ENCODE data around the gene JAKMIP1.

Gene JAKMIP1

DNA sequence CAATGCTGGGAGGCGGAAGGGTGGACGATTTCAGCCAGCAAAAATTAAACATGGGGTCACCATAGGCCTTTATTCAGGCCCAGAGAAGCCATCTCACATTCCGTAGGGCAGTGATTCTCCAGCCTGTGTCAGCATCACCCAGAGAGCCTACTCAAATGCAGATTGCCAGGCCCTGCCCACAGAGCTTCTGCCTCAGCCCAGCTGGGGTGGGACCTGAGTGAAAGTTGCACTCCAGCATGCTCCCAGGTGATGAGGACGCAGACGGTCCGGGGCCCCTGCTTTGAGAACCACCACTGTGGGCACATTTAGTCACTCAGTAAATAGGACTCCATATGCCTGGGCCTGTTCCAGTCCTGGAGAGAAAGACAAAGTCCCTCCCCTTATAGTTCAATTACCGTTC is 169.7 kb downstream of the JAKMIP1 start:
- DNase-seq = no peak

DNA sequence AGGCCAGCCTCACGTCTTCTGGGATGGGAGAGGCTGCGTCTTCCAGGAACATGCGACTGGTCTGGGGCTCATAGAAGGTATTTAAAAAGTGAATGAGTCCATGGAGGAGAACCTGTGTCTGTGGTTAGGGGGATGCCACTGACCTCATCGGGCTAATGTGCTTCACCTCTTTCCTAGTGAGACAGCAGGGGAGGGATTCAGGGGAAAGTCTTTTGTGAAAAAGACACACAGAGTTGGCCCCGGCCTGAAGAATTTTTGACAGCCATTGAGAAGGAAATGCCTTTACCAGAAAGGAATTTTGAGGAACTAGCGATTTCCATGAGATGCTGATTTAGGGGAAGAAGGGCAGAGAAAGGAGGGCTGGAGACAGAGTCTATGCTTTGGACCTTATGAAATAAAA is 171.1 kb downstream of the JAKMIP1 start:
- no peak for DNase-seq

DNA sequence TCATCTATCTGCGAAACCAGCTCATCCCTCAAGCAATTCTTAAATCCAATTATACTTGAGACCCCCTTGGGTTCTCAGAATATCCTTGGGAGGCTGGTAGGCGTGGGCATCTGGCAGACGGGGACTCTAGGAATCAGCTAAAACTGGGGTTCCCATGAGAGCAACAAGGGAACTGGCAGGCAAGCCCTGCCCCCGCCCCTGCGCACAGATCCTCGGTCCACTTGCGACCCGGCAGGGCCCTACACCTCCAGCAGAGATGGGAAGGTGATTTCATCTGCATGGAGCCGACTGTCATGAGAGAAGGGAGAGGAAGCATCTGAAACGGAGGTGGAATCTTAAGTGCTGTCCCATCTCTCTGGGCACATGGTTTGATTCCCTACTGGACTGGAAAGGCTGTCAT is 172.2 kb downstream of the JAKMIP1 start:
- no peak for DNase-seq

DNA sequence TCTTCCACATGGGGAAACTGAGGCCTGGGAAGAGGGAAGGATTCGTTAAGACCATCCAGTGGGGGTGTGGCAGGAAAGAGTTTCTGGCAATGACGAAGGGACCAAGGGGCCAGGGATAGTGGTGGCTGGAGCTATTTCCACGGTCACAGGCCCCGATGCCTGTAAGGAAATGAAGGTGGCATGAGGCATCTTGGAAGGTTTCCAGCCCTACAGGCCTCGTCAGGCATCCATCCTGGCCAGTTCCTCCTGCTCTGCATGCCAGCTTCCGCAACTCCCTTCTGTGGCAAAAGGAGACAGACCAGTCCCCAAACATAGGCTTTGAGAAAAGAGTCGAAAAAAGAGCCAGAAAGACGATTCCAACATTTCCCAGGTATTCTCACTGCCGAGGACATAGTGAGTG is 173.0 kb downstream of the JAKMIP1 start:
- DNase-seq = no peak

DNA sequence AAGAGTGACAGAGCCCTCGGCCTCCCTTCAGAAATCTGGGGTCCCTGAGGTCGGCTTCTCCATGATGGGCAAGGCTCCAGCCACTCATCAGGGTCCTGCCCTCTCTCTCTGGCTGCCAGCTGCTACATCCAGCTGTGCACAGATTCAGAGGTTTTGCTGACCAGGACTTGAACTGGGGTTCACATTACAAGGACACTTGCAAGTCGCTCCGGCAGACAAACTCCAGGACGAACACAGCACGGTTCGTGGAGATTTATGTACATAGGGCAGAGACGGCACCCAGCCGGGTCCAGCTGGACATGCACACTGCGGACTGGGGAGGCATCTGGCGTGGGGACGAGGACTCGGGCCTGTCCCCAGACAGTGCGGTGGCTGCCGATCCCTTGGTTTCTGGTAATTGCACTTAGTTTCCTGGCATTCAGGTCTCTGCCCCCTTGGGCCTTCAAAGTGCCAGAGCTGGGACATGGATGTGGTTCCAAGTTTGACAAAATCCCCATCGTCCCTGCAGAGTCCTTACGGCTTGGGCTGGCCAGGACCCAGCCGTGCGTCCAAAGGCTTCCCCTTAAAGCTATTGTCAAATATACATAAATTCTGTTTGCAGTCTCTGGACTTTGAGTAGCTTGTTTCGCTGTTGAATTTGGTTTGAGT is 175.9 kb downstream of the JAKMIP1 start:
- DNase-seq = no peak

DNA sequence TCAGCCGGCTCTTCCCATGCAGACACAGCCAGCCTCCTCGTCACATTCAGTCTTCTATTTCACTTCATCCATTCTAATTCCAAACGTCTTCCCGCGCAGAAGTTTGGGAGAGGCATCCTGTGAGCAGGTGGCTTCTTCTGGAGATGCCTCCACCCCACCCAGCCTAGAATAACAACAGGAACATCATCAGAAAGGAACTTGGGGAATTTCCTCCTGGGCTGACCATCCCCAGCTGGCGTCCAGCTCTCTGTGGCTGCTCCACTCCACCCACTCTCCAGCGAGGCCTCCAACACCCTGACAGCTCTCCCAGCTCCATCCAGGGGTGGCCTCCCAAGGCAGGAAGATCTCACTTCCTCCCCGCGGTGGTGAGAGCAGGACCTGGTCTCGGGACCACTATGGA is 176.6 kb downstream of the JAKMIP1 start:
- DNase-seq = no peak

DNA sequence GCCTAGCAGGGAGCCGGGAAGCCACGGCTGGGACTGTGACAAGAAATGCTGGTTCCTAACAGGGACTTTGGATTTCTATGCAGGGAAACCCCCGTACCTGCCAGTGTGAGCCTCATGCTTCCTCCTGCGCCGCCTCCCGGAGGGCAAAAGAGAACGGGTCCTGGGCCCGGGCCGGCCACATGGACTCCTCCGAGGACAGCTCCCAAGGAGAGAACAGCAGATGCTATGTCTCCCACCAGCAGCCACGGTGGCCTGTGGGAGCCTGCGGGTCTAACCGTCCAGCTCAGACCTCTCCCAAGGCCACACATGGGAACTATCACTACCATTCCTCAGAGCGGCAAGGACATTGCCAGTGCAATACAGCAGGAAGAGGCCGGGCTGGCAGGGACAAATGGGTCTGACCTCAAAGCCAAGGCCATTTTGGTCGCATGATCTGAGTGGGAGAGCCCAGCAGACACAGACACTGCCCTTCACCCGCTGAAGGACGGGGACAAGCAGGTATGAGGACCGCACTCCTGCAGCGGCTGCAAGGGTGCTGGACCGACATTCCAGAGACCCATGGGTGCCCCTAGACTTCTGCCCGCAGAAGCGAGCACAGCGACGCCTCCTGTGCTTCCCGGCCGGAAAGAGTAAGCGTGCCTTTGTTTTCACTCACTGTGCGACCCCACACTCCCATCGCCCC is 177.6 kb downstream of the JAKMIP1 start:
- no peak for DNase-seq

DNA sequence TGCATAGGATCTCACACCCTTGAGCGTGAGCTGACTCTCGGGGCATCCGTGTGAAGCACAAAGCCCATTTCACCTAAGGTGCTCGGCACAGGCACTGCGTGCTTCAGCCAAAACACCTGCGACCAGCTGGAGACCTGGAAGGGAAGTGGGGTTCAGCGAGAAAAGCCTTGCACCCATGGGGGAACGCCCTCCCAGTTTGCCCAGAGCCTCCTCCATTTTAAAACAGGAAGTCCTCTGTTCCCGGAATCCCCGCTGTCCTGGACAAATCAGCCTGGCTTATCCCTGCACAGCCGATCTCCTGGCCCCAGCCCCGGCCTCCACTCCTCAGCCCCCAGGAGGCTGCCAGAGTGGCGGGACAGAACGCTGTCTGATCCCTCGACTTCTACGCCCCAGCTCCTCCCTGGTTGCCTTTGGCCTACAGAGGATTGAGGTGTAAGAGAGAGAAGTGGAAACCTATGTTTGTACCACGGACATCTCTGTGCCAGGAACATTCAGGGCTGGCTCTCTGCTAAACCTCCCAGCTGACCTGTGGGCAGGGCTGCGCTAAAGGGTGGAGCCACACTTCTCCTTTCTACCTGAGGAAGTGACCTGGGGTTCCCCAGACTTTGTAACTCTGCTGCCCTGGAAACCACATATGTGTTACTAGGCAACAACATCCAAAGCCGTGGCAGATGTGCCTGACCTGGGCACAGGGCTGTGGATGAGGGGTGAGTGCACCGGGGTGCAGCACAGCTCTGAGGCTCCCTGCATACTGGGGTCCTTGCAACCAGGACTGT is 178.3 kb downstream of the JAKMIP1 start:
- no peak for DNase-seq

DNA sequence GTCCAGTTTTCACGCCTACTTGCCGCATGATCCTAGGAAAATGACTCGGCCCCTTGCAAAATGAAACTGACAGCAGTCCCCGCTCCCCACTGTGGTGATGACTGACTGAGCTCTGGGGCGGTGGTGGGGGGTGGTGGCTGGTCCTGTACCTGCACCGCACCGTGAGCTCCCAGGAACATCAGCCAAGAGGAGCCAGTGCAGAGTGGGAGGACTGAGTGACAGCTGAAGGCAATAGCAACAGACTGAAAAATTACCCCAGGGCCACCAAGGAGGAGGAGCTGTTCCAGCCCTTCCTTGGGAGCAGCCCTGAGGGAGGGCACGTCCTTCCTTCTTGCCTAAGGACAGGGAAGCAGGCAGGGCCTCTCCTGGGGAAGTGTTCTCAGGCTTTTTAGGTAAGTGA is 179.7 kb downstream of the JAKMIP1 start:
- DNase-seq = no peak

DNA sequence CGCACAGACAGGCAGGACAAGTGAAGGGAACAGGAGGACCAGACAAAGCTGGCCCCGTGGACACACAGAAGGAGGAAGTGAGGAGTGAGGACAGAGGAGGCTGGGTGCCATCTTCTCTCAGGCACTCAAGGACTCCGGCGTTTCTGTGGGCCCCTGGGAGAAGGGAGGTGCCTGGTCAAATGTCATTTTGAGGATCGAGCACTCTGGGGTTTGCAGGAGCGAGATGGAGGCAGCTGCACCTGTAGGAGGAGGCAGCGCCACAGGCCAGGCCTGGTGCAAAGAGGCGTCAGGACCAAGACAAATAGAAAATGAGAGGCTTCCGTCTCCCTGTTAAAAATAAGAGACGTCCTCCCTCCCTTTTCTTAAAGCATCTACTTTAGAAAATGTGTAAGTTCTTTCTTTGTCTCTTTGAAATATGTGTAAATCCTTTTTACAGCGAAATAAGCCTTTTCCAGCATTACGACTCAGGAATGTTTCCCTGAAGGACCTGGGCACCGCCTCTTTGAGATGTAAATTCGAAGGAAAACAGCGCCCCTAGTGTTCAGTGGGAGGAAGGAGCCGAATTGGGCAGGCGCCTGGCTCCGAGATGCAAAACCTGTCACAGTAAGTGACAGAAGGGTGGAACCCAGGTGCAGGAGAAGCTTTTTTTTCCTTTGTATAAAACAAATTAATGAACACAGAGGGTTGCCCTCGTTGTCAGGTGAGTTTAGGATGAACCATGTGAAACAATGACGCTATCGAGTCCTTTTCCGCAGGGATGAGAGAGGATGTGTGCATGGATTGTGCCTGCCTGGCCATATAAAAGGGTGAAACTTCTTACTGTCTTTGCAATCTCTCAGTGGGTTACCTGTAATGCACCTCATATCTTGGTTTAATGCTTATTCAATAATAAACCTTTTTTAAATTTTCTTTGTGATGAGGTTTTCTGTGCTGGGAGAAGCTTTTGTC is 180.8 kb downstream of the JAKMIP1 start:
- DNase-seq = peak; percentile 68

DNA sequence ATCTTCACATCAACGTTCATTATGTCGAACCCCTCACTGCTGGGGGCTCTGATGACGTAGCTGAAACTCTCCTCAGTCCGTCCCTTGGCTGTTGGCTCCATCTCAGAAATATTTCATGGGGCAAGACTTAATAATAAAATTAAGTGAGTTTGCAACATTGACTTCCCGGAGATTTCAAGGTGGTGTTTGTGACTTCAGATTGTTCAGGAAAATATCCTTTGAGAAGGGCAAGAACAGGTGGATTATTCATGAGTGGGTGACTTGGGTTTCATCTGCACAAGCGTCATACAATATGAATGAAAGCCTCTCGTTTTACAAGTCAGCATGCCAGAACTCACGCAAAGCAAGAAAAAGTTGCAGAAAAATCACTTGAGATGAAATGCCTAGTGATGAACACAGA is 182.0 kb downstream of the JAKMIP1 start, which contains the start of gene C4orf50:
TSS of gene C4orf50 (minus strand) at position 101 of the 400 bp plus-strand sequence.
- DNase-seq = no peak

DNA sequence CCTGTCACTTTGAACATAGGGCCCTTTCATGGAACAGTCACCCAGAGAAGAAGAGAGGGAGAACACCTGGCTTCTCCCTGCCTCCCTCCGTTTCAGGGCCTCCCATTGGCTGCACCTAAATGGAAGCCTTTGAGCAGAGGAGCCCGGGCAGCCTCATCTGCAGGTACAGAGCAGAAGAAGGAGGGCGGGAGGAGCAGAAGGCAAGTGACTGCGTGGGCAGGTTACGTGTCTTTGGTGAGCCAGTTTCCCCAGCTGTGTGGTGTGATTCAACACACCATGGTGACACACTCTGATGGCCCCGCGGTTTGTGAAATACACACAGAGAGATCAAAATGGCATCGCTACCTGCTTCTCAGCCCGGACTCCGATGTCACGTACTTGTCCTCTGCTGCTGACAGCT is 182.5 kb downstream of the JAKMIP1 start:
- DNase-seq = no peak

DNA sequence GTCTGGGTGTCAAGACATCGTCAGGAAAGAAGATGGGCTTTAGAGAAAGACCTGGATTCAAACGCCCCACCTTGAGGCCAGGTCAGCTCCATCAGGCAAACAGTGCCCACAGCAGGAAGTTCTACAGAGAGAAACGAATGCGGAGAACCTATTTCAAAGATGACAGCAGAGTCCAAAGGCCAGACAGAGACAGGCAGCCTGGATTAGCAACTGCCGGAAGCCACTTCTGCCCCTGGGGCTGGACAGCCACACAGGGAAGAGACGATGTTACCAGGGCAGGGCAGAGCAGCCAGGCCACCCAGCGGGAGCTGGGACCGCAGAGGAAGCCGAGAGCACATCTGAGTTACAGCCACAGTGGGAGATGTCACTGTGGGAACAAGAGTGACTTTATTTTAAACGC is 183.3 kb downstream of the JAKMIP1 start:
- DNase-seq = no peak

DNA sequence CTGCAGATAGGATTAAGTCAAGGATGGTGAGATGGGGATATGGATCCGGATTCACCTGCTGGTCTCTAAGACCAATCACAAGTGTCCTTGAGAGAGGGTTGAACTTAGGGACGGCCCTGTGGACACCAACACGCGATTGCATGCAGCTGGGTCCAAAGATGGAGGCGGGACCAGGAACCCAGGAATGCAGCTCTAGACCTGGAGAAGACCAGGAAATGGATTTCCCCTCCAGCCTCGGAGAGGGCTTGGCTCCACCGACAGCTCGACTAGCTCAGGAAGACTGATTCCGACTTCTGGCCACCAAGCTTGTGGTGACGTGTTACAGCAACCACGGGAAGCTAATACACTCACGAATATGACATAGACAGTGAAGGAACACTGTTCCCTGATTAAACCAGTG is 186.8 kb downstream of the JAKMIP1 start:
- no peak for DNase-seq

DNA sequence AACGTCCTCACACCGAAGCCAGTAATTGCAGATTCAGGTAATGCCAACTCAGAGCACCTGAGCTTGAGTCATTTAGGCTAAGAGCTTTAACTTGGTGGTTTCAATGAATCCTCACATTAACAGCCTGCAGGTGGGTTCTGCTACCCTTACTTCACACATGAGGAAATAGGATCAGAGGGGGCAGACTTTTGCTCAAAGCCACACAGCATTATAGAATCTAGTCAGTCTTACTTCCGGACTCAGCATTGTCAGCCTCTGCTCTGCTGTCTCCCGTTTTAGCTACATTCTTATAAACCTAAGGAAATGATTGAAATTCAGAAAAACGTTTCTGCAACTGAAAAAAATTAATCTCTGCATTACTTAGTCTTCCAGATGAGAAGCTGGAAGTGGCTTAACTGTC is 188.1 kb downstream of the JAKMIP1 start:
- DNase-seq = no peak

DNA sequence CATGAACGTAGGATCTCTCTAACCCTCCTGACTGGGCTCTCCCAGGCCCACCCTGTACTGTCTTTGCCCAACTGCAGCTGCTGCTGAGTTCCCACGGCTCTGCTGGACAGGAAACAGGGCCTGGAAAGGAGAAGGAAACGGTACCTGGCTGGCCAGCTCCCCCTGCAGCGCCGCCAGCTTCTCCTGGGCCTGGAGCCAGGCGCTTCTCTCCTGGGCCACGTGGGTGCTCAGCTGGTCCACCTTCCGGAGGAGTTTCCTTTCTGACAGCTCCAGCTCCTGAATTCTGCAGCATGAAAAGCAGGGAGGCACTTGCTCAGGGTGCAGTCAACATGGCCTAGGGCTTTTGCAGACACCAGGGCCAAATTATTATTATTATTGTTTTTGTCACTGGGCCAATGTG is 188.7 kb downstream of the JAKMIP1 start:
- no peak for DNase-seq

DNA sequence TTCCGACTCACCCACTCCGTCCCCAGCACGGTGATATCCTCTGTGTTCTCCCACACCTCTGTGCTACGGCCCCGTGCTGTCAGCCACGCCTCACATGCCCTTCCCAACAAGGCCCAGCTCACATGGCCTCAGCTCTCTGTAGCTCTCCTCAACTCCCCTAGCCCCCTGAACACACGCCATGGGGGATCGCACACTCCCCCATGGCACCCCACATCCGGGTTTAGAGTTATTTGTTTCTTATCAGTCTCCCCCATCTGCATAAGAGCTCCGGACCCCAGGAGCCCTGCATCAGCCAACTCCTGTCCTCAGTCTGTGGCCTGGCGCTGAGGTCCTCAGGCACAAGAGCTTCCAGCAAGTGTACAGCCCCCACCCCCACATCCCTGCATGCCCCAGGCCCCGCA is 189.1 kb downstream of the JAKMIP1 start:
- no peak for DNase-seq

DNA sequence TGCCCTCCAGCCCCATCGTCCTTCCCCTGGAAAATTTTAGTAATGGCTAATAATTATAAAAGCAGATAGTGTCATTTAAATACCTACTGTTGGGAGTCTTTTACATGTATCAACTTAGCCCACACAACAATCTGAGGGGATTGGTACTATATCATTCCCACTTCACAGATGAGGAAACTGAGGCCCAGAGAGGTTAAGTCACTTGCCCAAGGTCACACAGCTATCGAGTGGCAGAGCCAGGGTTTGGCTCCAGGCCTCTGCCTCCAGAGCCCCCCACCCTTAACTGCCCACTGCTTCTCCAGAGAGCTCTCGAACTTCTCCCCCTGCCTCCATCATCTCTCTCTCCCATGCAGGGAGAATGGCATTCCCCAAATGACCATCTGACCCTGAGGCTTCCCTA is 189.6 kb downstream of the JAKMIP1 start:
- no peak for DNase-seq

DNA sequence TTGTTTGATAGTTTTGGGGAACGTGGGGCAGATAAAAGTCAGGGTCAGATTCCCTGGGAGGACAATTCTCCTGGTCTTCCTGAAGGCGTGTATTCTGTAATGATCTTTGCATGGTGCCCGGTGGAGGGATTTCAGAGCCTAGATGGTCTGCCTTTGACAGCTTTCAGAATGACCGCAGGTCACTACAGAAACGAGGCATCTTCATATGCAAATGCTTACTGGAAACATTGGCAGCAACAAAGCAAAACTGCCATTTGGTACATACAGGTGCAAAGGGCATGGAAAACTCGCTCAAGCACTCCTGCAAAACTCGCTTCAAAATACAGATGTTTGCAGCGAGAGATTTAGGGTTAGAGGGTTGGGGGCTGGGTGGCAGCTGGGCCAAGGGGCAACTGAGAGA is 190.9 kb downstream of the JAKMIP1 start:
- peak; percentile 14 for DNase-seq

DNA sequence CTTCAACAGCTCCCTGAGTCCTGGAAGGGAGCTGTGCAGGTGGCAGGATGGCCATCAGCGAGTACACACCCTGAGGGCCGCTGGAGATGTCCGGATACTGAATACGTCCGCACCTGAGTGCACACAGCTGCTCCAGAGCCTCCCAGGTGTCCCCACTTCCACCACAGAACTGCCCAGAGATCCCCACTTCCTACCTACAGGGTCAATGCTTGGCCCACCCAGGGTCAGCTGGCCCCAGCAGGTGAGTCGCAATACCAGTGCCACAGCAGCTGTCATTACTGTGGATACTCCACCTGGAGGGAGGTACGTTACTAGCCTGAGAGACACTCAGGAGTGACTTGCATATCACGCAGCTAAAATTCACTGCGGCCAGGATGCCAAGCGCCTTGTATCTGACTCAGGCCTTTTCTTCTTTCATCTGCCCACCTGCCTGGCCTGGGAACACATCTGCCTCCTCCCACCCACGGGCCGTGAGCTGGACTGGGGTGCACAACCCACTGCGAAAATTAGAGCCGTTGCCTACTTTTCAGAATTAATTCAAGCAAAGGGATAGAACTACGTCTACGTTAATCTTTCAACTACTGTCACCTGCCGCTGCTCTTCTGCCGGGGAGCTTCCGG is 191.5 kb downstream of the JAKMIP1 start:
- peak; percentile 39 for DNase-seq

DNA sequence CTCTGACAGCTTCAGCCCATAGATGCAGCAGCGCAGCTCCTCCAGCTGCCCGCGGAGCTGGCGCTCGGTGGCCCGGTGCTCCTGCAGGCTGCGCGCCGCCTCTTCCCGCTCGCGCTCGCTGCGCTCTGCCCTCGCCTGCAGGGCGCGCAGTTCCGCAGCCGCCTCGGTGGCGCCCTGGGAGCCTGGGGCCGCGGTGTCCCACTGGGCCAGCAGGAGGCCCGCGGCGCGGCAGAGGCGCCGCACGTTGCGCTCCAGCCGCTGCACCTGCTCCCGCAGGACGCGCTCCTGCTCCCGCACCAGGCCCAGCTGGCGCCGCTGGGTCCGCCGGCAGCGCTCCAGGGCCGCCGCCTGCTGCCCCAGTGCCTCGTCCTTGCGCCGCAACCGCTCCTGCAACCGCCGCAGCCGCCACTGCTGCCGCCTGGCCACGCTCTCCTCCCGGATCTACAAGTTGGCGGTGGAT is 192.2 kb downstream of the JAKMIP1 start:
- DNase-seq = peak; percentile 13

DNA sequence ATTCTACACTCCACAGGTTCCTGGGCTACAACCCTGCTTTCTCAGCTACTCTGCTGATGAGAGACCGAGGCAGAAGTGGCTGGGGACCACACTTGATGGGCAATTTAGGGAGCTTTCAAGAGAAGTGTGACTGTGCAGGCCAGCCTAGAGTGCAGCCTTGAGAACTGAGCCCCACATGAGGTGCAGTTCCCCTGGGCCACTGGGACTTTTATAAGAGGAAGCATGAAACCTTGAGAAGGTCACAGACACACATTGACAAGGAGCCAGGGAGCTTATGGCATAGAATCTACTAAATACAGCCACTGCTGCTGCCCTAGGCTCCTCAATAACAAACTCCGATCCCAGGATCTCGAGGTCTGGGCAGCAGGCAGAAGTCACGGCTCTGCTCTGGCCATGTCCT is 195.2 kb downstream of the JAKMIP1 start:
- no peak for DNase-seq
